Endothelial cell (in vitro differentiated cells): ENCODE data around the gene PEX14. TPM values are rescaled to one million over a fixed set of nuclear protein-coding genes. Genes with fewer than 3 reads are reported as not detected.

Experiments used
- DNase-seq: peaks from one replicate; pipeline ENCODE4 v3.0.0; 2021; ENCODE audit warnings: low spot score
- H3K27ac Mint-ChIP-seq: one replicate; pipeline ENCODE4 v1.8.0; 2021; ENCODE audit warnings: mixed read lengths, inconsistent platforms; ENCODE audit not compliant: unreplicated experiment
- H3K27me3 Mint-ChIP-seq: one replicate; pipeline ENCODE4 v1.8.0; 2021; ENCODE audit warnings: mild to moderate bottlenecking, moderate library complexity, mixed read lengths, inconsistent platforms; ENCODE audit not compliant: unreplicated experiment
- H3K36me3 Mint-ChIP-seq: one replicate; pipeline ENCODE4 v1.8.0; 2021; ENCODE audit warnings: mild to moderate bottlenecking, low read depth, mixed read lengths, inconsistent platforms; ENCODE audit not compliant: unreplicated experiment
- H3K4me1 Mint-ChIP-seq: one replicate; pipeline ENCODE4 v1.8.0; 2021; ENCODE audit warnings: mild to moderate bottlenecking, mixed read lengths, inconsistent platforms; ENCODE audit not compliant: unreplicated experiment
- H3K4me3 Mint-ChIP-seq: one replicate; pipeline ENCODE4 v1.8.0; 2021; ENCODE audit warnings: mild to moderate bottlenecking, mixed read lengths, inconsistent platforms; ENCODE audit not compliant: unreplicated experiment
- H3K9me3 Mint-ChIP-seq: one replicate; pipeline ENCODE4 v1.8.0; 2021; ENCODE audit warnings: mixed read lengths, inconsistent platforms; ENCODE audit not compliant: unreplicated experiment
- total RNA-seq: library from RNA; stranded (reverse); fragmentation: NEBNext Ultra II Directional; extraction: Animal tissue kit (Norgen Biotek cat#: 25700); gene quantifications from one replicate; pipeline ENCODE4 v1.2.1, GENCODE V29; 2021; ENCODE audit not compliant: unreplicated experiment
- TF ChIP-seq, protein P1 (sequence below): fragments of 200-600 bp; sonication (generic); IDR thresholded peaks from one replicate; pipeline ENCODE4 v1.5.0; 2021; ENCODE audit warnings: antibody characterized with exemption; ENCODE audit not compliant: unreplicated experiment

PEX14 gene
- total RNA-seq, 1 donor from 2014 or later, result 20.9 TPM

DNA sequence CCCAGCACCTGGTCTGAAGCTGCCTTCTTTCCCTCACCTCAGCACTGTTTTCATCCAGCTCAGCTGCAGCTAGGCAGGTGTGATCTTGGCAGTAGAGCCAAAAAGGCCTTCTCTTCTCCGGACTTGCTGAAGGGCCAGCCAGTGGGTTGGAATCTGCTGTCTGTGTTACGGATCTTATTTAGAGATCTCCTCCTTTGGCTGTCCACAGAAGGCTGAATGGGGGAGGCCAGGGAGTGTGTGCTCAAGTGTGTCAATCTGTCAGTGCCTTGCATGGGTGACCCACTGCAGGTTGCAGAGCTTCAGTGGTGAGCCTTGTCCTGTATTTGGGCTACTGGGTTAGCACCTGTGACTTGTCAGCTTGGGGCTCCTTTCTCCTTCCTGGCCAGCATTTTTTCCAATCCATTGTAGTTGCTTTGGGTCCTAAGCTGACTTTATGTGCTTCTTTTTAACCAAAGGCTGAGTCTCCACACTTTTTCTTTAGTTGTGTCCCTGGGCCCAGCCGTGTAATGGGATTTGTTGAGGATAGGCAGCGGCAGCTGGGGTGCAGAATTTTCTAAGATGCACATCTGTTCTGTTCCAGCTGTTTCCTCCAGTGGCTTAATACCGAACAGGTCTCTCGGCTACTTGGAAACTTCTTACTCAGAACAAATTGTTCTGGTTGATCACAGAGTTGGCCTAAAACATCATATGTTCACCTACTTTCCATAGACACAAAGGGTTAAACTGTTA is 126.8 kb downstream of the PEX14 start:
- Mint-ChIP-seq H3K27ac (no peak overlapping the region), H3K4me3 (no peak overlapping the region), H3K4me1 (peaks cover 33% of the 10 kb centered on the region), H3K27me3 (peaks cover 10% of the 10 kb centered on the region), H3K36me3 (no peaks in the 10 kb centered on the region), H3K9me3 (no peaks in the 10 kb centered on the region)
- TF ChIP-seq, protein P1, sequence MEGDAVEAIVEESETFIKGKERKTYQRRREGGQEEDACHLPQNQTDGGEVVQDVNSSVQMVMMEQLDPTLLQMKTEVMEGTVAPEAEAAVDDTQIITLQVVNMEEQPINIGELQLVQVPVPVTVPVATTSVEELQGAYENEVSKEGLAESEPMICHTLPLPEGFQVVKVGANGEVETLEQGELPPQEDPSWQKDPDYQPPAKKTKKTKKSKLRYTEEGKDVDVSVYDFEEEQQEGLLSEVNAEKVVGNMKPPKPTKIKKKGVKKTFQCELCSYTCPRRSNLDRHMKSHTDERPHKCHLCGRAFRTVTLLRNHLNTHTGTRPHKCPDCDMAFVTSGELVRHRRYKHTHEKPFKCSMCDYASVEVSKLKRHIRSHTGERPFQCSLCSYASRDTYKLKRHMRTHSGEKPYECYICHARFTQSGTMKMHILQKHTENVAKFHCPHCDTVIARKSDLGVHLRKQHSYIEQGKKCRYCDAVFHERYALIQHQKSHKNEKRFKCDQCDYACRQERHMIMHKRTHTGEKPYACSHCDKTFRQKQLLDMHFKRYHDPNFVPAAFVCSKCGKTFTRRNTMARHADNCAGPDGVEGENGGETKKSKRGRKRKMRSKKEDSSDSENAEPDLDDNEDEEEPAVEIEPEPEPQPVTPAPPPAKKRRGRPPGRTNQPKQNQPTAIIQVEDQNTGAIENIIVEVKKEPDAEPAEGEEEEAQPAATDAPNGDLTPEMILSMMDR, result no peak
- DNase-seq, result no peak

DNA sequence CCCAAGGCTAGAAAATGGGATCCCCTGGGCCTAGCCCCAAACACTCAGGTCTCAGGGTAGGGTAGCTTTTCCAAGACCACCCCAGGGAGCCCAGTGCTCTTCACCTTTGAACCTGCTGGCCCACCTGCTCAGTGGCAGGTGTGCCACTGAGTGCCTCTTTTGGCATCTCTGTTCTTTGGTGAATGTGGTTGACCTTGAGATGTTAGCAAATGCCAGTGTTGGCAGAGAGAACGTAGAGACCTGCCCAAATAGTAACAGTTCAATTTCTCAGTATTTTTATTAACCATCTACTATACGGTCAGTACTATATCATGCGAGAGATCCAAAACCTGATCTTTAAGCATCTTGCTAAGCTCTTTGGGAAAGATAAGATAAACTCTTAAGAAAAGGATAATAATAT is 128.2 kb downstream of the PEX14 start:
- TF ChIP-seq, protein P1, result no peak
- no peaks in the 10 kb centered on the region for H3K36me3 Mint-ChIP-seq
- H3K27me3 Mint-ChIP-seq, result peaks cover 8% of the 10 kb centered on the region
- no peaks in the 10 kb centered on the region for H3K9me3 Mint-ChIP-seq
- no peak overlapping the region for H3K27ac Mint-ChIP-seq
- no peak overlapping the region for H3K4me3 Mint-ChIP-seq
- no peak for DNase-seq
- peaks cover 19% of the 10 kb centered on the region for H3K4me1 Mint-ChIP-seq

DNA sequence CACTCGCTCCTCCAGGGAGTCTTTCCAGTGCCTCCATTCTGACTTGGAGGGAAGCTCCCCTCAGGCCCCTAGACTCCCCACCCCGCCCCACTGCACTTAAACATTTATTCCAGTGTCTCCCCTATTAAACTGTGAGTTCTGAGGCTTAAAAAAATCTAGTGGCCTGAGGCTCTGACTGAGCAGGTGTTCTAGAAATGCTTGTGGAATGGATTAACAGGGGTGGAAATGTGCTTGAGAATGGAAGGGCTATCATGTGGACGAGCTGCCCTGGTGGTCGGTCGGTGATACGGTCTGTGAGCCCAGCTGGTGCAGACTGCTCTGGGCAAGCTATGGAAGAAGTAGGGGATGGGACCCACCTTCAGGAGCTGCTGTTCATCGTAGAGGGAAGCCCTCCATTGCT is 130.2 kb downstream of the PEX14 start:
- Mint-ChIP-seq H3K4me3 (no peak overlapping the region), H3K27ac (no peak overlapping the region), H3K9me3 (no peaks in the 10 kb centered on the region), H3K36me3 (no peaks in the 10 kb centered on the region), H3K27me3 (peaks cover 3% of the 10 kb centered on the region), H3K4me1 (peaks cover 10% of the 10 kb centered on the region)
- DNase-seq, result no peak
- TF ChIP-seq, protein P1, result no peak

DNA sequence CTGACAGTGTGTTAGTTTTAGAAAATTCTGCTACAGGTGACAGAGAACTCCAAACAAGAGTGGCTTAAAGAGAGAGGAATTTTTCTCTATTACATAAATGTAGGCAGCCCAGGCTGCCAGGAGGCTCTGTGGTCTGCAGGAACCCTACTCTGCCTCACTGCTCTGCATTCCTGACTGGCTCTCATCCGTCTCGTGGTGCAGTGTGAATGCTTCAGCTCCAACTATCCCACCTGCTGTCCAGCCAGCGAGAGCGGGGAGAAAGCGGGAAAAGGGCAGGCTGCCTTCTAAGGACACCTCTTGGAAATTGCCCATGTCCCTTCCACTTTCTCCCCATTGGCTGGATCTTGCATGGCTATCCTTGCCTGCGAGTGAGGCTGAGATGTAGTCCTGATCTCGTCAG is 131.3 kb downstream of the PEX14 start:
- H3K4me1 Mint-ChIP-seq, result peaks cover 10% of the 10 kb centered on the region
- no peaks in the 10 kb centered on the region for H3K36me3 Mint-ChIP-seq
- peaks cover 3% of the 10 kb centered on the region for H3K27me3 Mint-ChIP-seq
- H3K27ac Mint-ChIP-seq, result no peak overlapping the region
- TF ChIP-seq, protein P1, result no peak
- H3K4me3 Mint-ChIP-seq, result no peak overlapping the region
- H3K9me3 Mint-ChIP-seq, result no peaks in the 10 kb centered on the region
- no peak for DNase-seq

DNA sequence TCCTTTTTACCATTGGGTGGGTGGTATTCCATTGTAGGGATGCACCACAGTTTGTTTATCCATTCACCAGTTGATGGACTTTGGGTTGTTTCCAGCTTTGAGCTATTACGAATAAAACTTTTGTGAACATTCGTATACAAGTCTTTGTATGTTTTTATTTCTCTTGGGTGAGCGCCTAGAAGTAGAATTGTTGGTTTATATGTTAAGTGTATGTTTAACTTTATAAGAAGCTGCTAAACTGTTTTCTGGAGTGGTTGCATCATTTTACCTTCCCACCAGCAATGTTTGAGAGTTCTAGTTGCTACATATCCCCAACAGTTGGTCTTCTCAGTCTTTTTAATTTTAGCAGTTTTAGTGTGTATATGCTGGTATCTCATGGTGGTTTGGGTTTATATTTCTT is 132.5 kb downstream of the PEX14 start:
- peaks cover 2% of the 10 kb centered on the region for H3K4me1 Mint-ChIP-seq
- DNase-seq, result no peak
- TF ChIP-seq, protein P1, result no peak
- no peaks in the 10 kb centered on the region for H3K36me3 Mint-ChIP-seq
- peaks cover 3% of the 10 kb centered on the region for H3K27me3 Mint-ChIP-seq
- no peak overlapping the region for H3K4me3 Mint-ChIP-seq
- H3K9me3 Mint-ChIP-seq, result no peaks in the 10 kb centered on the region
- H3K27ac Mint-ChIP-seq, result no peak overlapping the region
